Activated naive CD8-positive, alpha-beta T cell treated with anti-CD3 and anti-CD28 coated beads, Interleukin-2, amount 10 ng/mL, durations not matched to agents 7 days and 5 days (primary cell): ENCODE results near the gene LDB2. TPM values are rescaled to one million over a fixed set of nuclear protein-coding genes. Genes with fewer than 3 reads are reported as not detected.

Source experiments
- ATAC-seq: fragments of 150-1000 bp; cut with Tn5 transposase; one replicate; pipeline ENCODE4 v1.10.0; 2021; ENCODE audit warnings: low read depth, moderate library complexity
- POLR2A ChIA-PET: fragments of 350-600 bp; sonication (Branson Sonifier 250); formaldehyde crosslinking; loops from one replicate; lab custom pipeline; 2021; ENCODE audit warnings: antibody characterized with exemption; lab: Charles Lee
- DNase-seq: peaks from one replicate; pipeline ENCODE4 v3.0.0; 2021
- H3K27ac Mint-ChIP-seq: one replicate; pipeline ENCODE4 v1.8.0; 2022; ENCODE audit warnings: mild to moderate bottlenecking, mixed read lengths
- H3K27me3 Mint-ChIP-seq: one replicate; pipeline ENCODE4 v1.8.0; 2022; ENCODE audit warnings: mild to moderate bottlenecking, moderate library complexity, mixed read lengths
- H3K36me3 Mint-ChIP-seq: one replicate; pipeline ENCODE4 v1.8.0; 2021; ENCODE audit warnings: mild to moderate bottlenecking, mixed read lengths
- H3K4me1 Mint-ChIP-seq: one replicate; pipeline ENCODE4 v1.8.0; 2021; ENCODE audit warnings: mixed read lengths
- H3K4me3 Mint-ChIP-seq: one replicate; pipeline ENCODE4 v1.8.0; 2022; ENCODE audit warnings: mild to moderate bottlenecking, moderate library complexity, mixed read lengths
- H3K9me3 Mint-ChIP-seq: one replicate; pipeline ENCODE4 v1.8.0; 2021; ENCODE audit warnings: mixed read lengths
- total RNA-seq, 2 experiments: library from RNA; stranded (reverse); gene quantifications; one replicate each; pipeline ENCODE4 v1.2.3, GENCODE V29; 2021

The LDB2 gene
- total RNA-seq, 2 experiments from 2014 or later, result not detected

DNA sequence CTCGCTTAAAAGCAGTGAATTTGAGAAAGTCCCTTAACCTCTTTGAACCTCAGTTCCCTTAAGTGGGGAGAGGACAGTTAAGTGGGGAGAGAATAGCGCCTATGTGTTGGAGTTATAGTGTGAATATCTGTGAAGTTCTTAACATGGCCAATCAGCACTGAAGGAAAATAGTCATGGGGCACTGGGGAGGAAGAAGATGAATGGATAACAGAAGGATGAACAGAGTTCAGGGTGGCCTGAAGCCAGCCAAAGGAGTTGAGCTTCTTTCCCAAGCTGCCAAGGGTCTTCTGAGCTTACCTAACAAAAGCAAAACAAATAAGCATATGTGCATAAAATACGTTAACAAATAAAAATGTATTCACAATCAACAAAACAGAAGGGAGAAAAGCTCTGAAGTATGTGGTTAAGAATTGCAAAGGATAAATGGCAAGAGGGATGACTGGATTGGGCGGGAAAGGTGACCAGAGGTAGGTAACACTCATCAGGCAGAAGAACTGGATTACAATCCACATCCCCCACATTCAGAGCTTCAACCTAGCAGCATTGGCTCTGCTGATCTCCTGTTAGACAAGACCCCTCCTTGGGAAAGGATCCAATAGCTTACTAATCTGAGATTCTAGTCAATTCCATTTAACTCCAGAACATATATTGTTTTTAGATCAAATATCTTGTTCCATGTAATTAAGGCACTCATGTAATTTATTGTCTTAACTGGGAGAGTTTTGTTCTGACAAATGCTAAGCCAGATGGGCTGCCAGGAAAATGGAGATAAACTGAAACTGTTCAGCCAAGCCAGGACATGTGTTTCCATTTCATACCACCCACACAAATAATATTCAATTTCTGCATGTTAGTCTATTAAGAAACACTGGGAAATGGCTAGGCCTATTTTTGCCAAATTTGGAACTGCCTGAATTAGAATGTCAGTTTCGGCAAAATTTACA, 221.2 kb downstream of the LDB2 start:
- no peaks in the 10 kb centered on the region for H3K36me3 Mint-ChIP-seq
- ATAC-seq, result no peak
- H3K27me3 Mint-ChIP-seq, result no peaks in the 10 kb centered on the region
- no peak overlapping the region for H3K27ac Mint-ChIP-seq
- H3K9me3 Mint-ChIP-seq, result no peaks in the 10 kb centered on the region
- no peaks in the 10 kb centered on the region for H3K4me1 Mint-ChIP-seq
- DNase-seq, result no peak
- POLR2A ChIA-PET, result no interaction called here
- H3K4me3 Mint-ChIP-seq, result no peak overlapping the region

DNA sequence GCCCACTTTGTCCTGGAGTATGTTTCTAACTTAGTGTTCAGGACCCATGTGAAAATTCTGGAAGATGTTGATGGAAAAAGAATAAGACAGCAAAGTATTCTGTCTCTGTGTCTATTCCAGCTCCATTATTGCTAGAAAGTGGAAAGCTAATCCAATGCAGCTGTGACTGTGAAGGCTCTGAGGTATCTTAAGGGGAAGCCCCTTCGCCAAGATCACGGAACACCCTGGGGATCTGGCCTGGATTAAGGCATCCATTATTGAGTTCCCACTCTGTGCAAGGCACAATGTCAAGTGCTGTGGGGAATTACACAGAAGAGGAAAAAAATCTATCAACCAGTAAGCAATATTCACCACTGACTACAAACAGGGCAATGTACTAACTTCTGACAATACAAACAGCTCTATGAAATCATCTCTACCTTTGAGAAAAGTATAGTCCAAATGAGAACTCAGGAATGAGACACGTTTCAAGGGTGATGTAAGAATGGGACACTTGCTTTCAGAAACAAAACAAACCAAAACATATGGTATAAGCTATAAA, 222.1 kb downstream of the LDB2 start:
- Mint-ChIP-seq H3K4me3 (no peak overlapping the region), H3K27ac (no peak overlapping the region), H3K4me1 (no peaks in the 10 kb centered on the region), H3K36me3 (no peaks in the 10 kb centered on the region), H3K9me3 (no peaks in the 10 kb centered on the region), H3K27me3 (no peaks in the 10 kb centered on the region)
- DNase-seq, result no peak
- POLR2A ChIA-PET, result no interaction called here
- ATAC-seq, result no peak

DNA sequence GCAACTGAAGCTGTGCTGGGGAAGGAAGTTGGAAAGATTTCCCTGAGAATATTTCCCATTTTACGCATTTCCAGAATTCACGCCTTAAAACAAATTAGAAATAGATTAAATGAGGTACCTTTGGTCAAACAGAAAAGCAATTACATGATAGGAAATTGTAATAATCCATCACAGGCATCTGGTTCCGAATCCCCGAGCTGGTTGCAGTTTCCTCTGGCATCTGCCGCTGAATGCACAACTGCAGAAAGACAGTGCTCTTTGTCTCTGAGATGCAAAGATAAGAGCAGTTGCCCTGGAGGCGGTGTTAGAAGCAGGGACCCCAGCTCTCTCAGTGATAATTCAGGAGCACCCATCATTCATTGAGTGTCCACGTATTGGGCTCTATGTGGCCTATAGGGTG, 224.4 kb downstream of the LDB2 start:
- no peak overlapping the region for H3K27ac Mint-ChIP-seq

DNA sequence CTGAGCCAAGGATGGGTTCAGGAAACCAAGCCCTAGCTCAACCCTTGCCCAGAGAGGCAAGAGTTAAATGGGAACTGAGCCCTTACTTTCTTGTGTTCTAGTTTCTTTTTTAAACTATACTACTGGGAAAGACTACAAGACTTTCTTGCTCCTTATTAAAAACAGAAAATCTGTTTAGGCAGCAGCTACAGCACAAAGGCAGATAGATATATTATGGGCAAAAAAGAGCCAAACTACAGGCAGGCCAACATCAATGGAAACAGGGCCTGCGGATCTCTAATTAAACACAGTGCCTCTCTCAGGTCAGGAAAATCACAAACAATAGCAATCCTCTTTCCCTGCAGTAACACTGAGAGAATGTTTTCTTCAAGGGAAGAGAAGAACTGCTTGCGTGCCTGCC, 226.0 kb downstream of the LDB2 start:
- ATAC-seq, result no peak
- Mint-ChIP-seq H3K27me3 (no peaks in the 10 kb centered on the region), H3K9me3 (no peaks in the 10 kb centered on the region), H3K27ac (no peak overlapping the region), H3K4me1 (no peaks in the 10 kb centered on the region), H3K36me3 (no peaks in the 10 kb centered on the region), H3K4me3 (no peak overlapping the region)
- POLR2A ChIA-PET, result no interaction called here
- no peak for DNase-seq

More for the DNA sequence above, 224.4 kb downstream of the LDB2 start:
- Mint-ChIP-seq H3K9me3 (no peaks in the 10 kb centered on the region), H3K4me3 (no peak overlapping the region), H3K36me3 (no peaks in the 10 kb centered on the region), H3K27me3 (no peaks in the 10 kb centered on the region), H3K4me1 (no peaks in the 10 kb centered on the region)
- ATAC-seq (no peak), DNase-seq (no peak)
- POLR2A ChIA-PET, result no interaction called here

DNA sequence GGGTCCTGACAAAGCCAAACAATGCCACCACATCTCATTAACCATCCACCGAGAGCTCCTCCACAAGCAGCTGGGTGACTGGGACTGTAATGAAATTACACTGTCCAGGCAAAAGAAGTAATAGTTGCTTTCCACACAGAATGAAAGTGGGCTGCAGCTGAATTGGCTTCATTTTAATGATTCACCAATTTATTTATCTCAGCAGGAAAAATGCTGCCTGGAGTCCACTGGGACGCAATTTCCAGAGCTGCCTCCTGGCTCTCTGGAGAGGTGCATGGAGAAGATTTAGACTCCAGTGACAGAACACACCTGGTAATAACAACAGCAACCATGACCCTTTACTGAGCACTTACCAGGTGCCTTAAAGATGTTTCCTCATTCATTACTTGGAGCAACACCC, 226.7 kb downstream of the LDB2 start:
- H3K9me3 Mint-ChIP-seq, result no peaks in the 10 kb centered on the region
- ATAC-seq, result no peak

DNA sequence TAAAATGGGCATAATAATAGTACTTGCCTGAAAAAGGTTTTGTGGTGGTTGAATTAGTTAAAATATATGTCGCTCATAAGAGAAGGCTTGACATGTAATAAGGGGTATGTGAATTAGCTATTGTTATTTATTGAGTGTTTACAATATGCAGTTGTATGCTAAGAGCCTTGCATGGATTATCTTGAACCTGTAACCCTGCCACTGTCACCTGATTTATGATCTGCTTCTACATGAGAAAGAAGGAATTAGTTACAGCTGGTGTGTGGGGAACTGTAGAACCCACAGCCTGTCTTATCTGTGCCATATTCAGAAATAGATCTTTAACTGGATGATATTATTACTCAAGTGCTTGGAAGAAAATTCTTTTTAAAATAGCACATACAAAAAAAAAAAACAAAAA, 227.7 kb downstream of the LDB2 start:
- POLR2A ChIA-PET, result no interaction called here
- Mint-ChIP-seq H3K27me3 (no peaks in the 10 kb centered on the region), H3K36me3 (no peaks in the 10 kb centered on the region), H3K4me3 (no peak overlapping the region), H3K9me3 (no peaks in the 10 kb centered on the region), H3K27ac (no peak overlapping the region), H3K4me1 (no peaks in the 10 kb centered on the region)
- DNase-seq (no peak), ATAC-seq (no peak)

More for the DNA sequence above, 226.7 kb downstream of the LDB2 start:
- POLR2A ChIA-PET, result no interaction called here
- DNase-seq, result no peak
- H3K4me3 Mint-ChIP-seq, result no peak overlapping the region
- H3K36me3 Mint-ChIP-seq, result no peaks in the 10 kb centered on the region
- no peaks in the 10 kb centered on the region for H3K27me3 Mint-ChIP-seq
- no peaks in the 10 kb centered on the region for H3K4me1 Mint-ChIP-seq
- no peak overlapping the region for H3K27ac Mint-ChIP-seq

DNA sequence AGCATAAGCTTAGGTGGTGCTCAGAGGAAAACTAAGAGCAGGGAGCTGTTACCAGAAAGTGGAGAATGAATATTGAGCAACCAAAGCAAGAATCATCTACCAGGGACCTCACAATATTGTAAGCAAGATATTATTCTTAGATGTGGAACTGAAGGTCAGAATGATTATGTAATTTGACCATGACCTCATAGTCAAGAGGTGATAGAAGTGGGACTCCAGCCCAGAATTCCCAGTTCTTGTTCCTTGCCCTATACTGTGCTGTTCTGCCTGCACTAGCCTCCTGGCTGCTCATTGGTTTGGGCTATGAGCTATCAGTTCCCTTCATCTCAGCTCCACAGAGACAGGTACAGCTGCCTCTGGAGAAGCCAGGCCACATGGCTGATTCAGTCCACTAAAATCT, 229.4 kb downstream of the LDB2 start:
- no peak overlapping the region for H3K4me3 Mint-ChIP-seq
- H3K27ac Mint-ChIP-seq, result no peak overlapping the region
- POLR2A ChIA-PET, result no interaction called here
- ATAC-seq, result no peak
- H3K27me3 Mint-ChIP-seq, result no peaks in the 10 kb centered on the region
- peaks cover 2% of the 10 kb centered on the region for H3K9me3 Mint-ChIP-seq
- H3K36me3 Mint-ChIP-seq, result no peaks in the 10 kb centered on the region
- H3K4me1 Mint-ChIP-seq, result no peaks in the 10 kb centered on the region
- no peak for DNase-seq

DNA sequence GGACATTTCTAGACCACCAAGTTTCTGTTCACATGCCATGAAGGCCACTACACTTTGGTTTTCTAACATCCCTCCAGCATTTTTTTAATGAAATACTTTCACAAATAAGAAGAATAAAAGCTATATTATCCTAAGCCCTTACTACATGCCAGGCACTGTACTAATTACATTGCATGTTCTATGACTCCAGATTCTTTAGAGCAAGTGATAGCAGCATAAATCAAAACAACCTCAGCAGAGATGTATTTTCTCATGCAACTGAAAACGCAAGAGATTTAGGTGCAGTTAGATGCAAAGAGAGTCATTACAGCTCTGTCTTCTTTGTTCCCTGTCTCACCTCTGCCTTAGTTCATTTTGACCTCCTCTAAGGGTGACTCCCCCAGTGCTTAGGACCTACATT, 230.0 kb downstream of the LDB2 start:
- DNase-seq (no peak), ATAC-seq (no peak)
- Mint-ChIP-seq H3K36me3 (no peaks in the 10 kb centered on the region), H3K4me1 (no peaks in the 10 kb centered on the region), H3K27me3 (no peaks in the 10 kb centered on the region), H3K4me3 (no peak overlapping the region), H3K9me3 (peaks cover 2% of the 10 kb centered on the region), H3K27ac (no peak overlapping the region)
- POLR2A ChIA-PET, result no interaction called here

DNA sequence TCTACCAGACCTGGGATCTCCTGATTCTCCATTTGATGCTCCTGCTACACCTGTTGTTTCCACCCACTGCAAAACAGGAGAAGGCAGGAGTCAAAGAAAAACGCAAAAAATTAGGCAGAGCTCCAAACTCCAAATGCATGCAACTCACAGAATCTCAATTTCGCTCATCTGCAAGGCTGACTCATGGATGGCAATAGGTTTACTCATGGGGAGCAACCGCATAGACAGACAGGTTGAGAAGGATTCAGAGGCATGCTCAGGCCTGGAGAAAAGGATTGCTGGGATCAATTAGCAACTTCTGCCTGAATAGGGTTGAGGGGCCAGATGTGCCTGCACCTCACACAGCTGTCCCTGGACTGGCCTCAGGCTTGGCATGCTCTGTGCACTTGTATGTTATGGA, 231.0 kb downstream of the LDB2 start:
- no peak overlapping the region for H3K4me3 Mint-ChIP-seq
- no peak for DNase-seq
- no peaks in the 10 kb centered on the region for H3K36me3 Mint-ChIP-seq
- no peak for ATAC-seq
- no peak overlapping the region for H3K27ac Mint-ChIP-seq
- POLR2A ChIA-PET, result no interaction called here
- no peaks in the 10 kb centered on the region for H3K27me3 Mint-ChIP-seq
- no peaks in the 10 kb centered on the region for H3K4me1 Mint-ChIP-seq
- peaks cover 4% of the 10 kb centered on the region for H3K9me3 Mint-ChIP-seq

DNA sequence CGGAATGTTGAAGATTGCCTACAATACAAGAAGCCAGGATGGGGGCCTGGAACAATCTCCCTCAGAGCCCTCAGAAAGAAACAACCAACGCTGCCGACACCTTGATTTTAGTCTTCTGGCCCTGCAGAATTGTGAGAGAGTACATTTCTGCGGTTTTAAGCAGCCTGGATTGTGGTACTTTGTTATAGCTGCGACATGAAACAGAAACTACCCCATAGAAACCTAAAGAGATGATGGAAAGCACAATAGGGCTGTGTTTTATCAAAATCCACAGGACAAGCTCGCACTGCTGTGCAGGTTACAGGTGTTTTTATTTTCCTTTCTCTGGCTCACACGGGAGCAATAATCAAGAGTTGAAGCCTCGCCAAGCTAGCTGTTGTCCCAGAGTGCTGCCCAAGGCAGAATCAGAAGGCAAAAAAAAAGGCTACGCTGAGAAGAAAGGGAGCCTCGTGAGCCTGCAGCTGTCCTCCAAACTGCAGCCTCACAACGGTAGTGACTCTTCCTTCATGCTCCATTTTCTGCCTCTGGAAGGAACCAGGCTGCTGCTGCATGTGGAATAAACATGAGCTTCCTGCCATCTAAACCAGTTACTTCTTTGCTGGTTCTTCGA, 232.4 kb downstream of the LDB2 start:
- POLR2A ChIA-PET, result no interaction called here
- no peak overlapping the region for H3K4me3 Mint-ChIP-seq
- H3K9me3 Mint-ChIP-seq, result peaks cover 4% of the 10 kb centered on the region
- no peaks in the 10 kb centered on the region for H3K36me3 Mint-ChIP-seq
- H3K27ac Mint-ChIP-seq, result no peak overlapping the region
- ATAC-seq, result no peak
- no peaks in the 10 kb centered on the region for H3K27me3 Mint-ChIP-seq
- no peak for DNase-seq
- no peaks in the 10 kb centered on the region for H3K4me1 Mint-ChIP-seq

DNA sequence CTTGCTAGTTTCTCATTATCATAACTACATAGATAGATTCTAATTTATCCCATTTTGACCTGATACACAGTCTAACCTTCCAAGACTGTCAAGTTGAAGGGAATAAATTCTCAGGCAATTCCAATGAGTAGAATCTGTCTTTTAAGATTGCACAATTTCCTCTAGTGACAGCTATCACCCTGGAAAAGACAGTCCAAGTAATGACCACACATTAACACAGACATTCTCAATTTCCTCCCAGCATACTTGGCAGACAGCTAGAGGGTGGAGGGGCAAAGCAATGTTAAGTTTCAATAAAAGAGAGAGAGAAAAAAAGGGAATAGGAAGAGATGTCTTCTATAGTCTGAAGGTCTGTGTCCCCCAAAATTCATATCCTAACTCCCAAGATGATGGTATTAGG, 234.7 kb downstream of the LDB2 start:
- H3K4me1 Mint-ChIP-seq, result no peaks in the 10 kb centered on the region
- POLR2A ChIA-PET, result no interaction called here
- no peak for DNase-seq
- no peak overlapping the region for H3K4me3 Mint-ChIP-seq
- H3K27me3 Mint-ChIP-seq, result no peaks in the 10 kb centered on the region
- H3K36me3 Mint-ChIP-seq, result no peaks in the 10 kb centered on the region
- no peak overlapping the region for H3K27ac Mint-ChIP-seq
- H3K9me3 Mint-ChIP-seq, result peaks cover 4% of the 10 kb centered on the region
- ATAC-seq, result no peak

DNA sequence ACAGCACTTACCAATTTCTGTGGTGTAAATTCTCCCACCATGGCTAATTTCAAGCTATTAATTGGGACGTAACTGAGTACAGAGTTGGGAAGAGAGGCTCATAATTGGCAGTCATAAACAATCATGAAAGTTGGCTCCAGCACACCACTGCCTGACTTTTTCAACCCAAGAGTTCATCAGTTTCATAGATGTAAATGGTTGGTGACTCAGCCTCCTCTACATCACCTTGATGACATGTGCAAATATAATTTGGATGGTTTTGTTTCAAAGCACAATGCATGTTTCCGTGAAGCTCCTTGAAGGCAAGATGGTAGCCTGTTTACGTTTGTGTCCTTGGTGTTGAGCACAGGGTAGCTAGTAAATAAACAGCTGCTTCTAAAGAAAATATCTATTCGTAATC, 235.1 kb downstream of the LDB2 start:
- H3K9me3 Mint-ChIP-seq, result peaks cover 4% of the 10 kb centered on the region
- no peak for ATAC-seq
- H3K36me3 Mint-ChIP-seq, result no peaks in the 10 kb centered on the region
- DNase-seq, result no peak
- no peaks in the 10 kb centered on the region for H3K27me3 Mint-ChIP-seq
- H3K4me3 Mint-ChIP-seq, result no peak overlapping the region
- POLR2A ChIA-PET, result no interaction called here
- H3K27ac Mint-ChIP-seq, result no peak overlapping the region
- no peaks in the 10 kb centered on the region for H3K4me1 Mint-ChIP-seq

DNA sequence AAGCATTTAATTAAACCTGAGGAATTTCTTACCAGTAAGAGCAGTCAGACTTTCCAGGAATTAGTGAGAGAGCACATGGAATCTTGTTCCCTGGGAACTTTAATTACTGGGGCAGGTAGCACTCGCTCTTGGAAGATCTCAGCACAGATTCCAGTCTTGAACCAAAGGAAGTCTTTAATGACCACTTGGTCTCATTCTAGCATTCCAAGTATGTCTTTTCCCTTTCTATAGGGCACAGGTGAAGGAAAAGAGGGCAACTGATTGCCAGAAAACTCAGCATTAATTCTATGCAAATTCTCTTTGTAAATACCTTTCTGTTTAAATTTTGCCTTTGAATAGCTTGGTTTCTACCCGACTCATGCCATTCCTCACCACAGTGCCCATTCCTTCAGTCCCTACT, 236.6 kb downstream of the LDB2 start:
- DNase-seq, result no peak
- POLR2A ChIA-PET, result no interaction called here
- Mint-ChIP-seq H3K4me3 (no peak overlapping the region), H3K27me3 (no peaks in the 10 kb centered on the region), H3K36me3 (no peaks in the 10 kb centered on the region), H3K9me3 (peaks cover 4% of the 10 kb centered on the region), H3K4me1 (no peaks in the 10 kb centered on the region), H3K27ac (no peak overlapping the region)
- no peak for ATAC-seq

DNA sequence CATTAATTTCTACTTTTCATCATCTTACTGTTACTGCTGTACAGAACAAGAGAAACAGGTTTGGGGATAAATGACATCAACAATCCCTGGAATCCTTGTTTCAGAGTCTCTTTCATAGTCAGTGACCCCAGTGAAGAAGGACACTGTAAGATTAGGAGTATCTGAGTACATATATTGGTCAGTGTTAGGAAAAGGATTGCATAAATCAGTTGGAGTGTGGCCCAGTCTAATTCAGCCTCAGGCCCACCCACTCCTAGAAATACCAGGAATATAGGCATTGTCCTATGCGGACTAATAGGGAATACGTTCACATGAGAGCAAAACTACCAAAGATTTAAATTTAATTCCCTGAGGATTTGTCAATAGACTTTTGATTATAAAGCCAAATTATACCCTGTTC, 237.8 kb downstream of the LDB2 start:
- no peaks in the 10 kb centered on the region for H3K36me3 Mint-ChIP-seq
- no peaks in the 10 kb centered on the region for H3K27me3 Mint-ChIP-seq
- H3K4me3 Mint-ChIP-seq, result no peak overlapping the region
- ATAC-seq (no peak), DNase-seq (no peak)
- no peak overlapping the region for H3K27ac Mint-ChIP-seq
- POLR2A ChIA-PET, result no interaction called here
- H3K9me3 Mint-ChIP-seq, result peaks cover 3% of the 10 kb centered on the region
- H3K4me1 Mint-ChIP-seq, result no peaks in the 10 kb centered on the region
